HCT116 (cell line): ENCODE measurements around the gene BTBD9.

Source experiments
- CTCF ChIP-seq, 3 experiments: fragments of 200-600 bp in 1 of 3; sonication (generic) in 1 of 3; IDR thresholded peaks in 2 of 3; conservative IDR thresholded peaks in 1 of 3; 2 replicates each; pipeline ENCODE4 v1.5.1; 2012 to 2017; ENCODE audit warnings: low read depth in 2 of 3, low read length in 2 of 3, antibody characterized with exemption in 1 of 3, borderline replicate concordance in 1 of 3, control low read depth in 1 of 3, mild to moderate bottlenecking in 1 of 3, mixed read lengths in 1 of 3, mixed run types in 1 of 3, moderate library complexity in 1 of 3; ENCODE audit not compliant: insufficient read depth in 1 of 3
- ELF1 ChIP-seq: IDR thresholded peaks from 2 replicates; pipeline ENCODE4 v1.6.1; 2012; ENCODE audit warnings: low read depth, borderline replicate concordance
- EZH2phosphoT487 ChIP-seq: fragments of 200-600 bp; IDR thresholded peaks from 2 replicates; pipeline ENCODE4 v1.6.1; 2018; ENCODE audit warnings: antibody characterized with exemption, borderline replicate concordance
- POLR2A ChIP-seq: IDR thresholded peaks from 2 replicates; pipeline ENCODE4 v1.7.0; 2011; ENCODE audit warnings: borderline replicate concordance; ENCODE audit not compliant: insufficient read depth, insufficient read length; ENCODE audit errors: extremely low read depth
- REST ChIP-seq: IDR thresholded peaks from 2 replicates; pipeline ENCODE4 v1.6.1; 2012; ENCODE audit warnings: low read depth

DNA sequence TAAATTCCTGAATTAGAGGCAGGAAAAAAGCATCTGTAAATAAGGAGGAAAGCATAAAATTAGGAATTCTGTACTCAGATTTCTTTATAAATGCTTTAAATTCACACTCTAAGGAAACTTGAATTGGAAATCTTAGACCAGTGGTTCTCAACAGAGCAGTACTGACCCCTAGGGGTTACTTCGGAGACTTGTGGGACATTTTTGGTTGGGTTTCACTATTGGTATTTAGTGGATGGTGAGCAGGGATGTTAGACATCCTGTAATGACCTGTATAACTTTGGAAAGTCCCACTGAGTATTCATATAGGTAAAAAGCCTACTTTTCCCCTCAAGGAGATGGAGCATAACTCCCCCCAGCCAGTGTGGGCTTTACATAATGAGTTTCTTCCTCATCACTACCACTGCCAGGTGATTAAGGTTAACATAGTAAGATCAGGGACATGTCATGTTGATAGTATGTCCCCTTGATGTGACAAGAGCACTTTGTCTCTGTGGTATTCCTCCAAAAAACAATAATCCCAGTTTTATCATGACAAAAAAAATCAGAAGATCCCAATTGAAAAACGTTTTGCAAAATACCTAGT, 32.2 kb upstream of the BTBD9 start:
- TF ChIP-seq REST = no peak
- no peak for TF ChIP-seq POLR2A
- no peak for TF ChIP-seq EZH2phosphoT487
- no peak for TF ChIP-seq ELF1
- peak; percentile 43 to 84 (median 77); a peak in 5 of 6 replicates for TF ChIP-seq CTCF (IDR thresholded peaks at IDR 0.05 in 2 of 3, conservative IDR thresholded peaks at IDR 0.05 in 1 of 3; ENCODE audit: borderline replicate concordance in 1 of 3, insufficient read depth in 1 of 3, low read depth in 2 of 3, low read length in 2 of 3)
